Breast epithelium (tissue), 3 donors: ENCODE data around the gene SRPX.

Experiments
- CTCF ChIP-seq, 3 donors: fragments of 450-650 bp; IDR thresholded peaks; one replicate each; pipeline ENCODE4 v1.5.1; 2016 to 2017; ENCODE audit warnings: antibody characterized with exemption in 3 of 3, mild to moderate bottlenecking in 3 of 3, moderate library complexity in 3 of 3
- POLR2A ChIP-seq: fragments of 450-650 bp; IDR thresholded peaks from one replicate; pipeline ENCODE4 v1.6.1; 2016; ENCODE audit warnings: antibody characterized with exemption, mild to moderate bottlenecking, moderate library complexity
- POLR2AphosphoS5 ChIP-seq, 3 donors: sonication (generic); formaldehyde crosslinking; IDR thresholded peaks; one replicate each; pipeline ENCODE4 v1.6.1; 2017; ENCODE audit warnings: antibody characterized with exemption in 3 of 3

- TF ChIP-seq CTCF (IDR thresholded peaks at IDR 0.05) (no peak), POLR2A (no peak), POLR2AphosphoS5 (IDR thresholded peaks at IDR 0.05) (no peak)
Measured at GRCh38 chrX:38214044-38214443, 6.6 kb downstream of the SRPX start.
